HG02970 (cell line): ENCODE measurements around the gene MOB3A.
A peak's percentile ranks its signal among the peaks of the same experiment; 100 is the strongest.

Experiments used
- ATAC-seq: cut with Tn5 transposase; IDR thresholded peaks from one replicate; pipeline ENCODE4 v1.9.1; 2021; ENCODE audit warnings: mild to moderate bottlenecking, moderate library complexity, moderate number of reproducible peaks; ENCODE audit not compliant: unreplicated experiment, low FRiP score

MOB3A gene

GRCh38 chr19:2048104-2048958 lies 47.8 kb downstream of the MOB3A start:
- ATAC-seq: no peak

DNA sequence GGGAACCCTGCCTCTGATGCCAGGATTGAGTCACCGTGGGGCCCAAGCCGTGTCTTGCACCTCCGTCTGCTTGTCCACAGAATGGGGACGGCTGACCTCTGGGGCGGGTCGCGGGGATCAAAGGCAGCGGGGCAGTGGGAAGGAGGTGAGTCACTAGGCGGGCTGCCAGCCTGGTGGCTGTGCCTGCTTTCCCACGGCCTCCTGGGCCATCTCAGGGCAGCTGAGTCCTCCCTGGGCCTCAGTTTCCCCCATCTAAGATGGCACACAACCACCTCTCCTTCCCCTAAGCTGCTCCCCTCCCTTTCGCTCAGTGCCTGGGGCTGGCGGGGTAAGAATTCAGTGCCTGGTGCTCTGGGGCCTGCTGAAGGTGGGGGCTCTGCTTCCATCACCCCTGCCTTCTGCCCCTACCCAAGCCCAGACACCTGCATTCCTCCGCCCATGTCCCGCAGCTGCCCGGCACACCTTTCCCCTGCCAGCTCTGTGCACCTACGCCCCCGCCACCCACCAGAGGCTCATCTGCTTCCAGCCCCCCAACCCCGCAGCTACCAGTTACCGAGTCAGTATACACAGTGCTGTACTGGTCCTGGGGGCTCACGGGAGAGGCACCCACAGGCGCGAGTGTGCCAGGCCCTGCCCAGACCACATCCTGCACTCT lies 48.5 kb downstream of the MOB3A start:
- no peak for ATAC-seq

- ATAC-seq: no peak
Measured at GRCh38 chr19:2047076-2047448, 49.1 kb downstream of the MOB3A start.

DNA sequence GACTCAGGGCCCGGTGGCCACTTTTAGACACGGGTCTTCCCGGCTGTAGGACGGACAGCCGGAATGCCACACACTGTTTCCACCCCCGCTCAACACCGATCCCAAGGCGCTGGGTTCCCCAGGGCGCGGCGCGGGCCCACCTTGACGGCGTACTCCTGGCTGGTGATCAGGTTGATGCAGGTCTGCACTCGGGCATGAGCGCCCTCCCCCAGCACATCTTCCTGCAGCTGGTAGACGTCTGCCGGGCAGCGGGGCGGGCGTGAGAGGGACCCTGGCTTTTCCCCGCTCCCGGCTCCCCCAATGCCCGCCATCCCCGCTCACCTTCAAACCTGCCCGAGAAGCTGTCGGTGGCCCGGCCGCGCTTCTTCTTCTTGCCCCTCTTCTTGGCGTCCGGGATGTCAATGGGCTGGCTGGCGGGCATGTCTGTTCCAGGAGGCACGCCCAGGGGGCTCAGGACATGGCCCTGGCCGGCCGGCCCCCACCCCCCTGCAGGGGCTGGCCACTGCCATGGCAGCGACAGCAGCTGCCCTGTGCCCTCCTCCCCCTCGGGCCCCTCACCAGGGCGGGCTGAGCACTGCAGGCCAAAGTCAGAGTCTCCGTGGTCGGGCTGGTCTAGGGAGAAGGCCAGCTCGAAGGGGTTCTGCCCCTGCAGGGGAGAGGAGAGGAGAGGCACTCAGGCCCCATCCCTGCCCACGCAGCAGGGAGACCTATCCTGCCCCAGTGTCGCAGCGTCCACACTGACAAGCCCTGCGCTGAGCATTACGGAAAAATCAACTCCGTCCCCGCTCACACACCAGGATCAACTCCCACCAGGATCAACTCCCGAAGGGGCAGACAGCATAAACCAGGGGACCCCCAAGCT lies 49.8 kb downstream of the MOB3A start:
- ATAC-seq: no peak

DNA sequence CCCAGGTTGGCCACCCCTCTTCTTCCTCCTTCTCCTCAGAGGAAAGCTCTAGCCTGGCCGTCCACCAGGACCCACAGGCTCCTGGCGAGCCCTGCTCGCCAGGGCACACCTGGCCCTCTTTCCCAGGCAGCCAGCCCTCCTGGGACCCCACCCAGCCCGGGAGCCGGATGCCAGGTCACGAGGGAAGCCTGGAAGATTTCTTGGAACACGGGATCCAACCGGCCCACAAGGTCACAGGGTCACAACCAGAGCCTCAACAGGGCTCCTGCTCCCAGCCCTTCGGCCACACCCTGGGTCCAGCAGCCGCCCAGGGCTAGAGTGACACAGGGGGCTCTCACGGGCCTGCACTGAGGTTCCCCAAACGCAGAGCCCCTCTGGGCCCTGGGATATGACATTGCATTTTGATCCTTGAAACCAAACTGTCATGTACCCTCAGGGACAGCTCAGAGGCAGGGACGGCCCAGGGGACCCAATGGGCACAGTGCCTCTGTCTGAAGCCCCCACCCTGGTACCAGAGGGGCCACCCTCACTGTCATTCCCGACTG lies 50.6 kb downstream of the MOB3A start:
- no peak for ATAC-seq

- ATAC-seq: no peak
Measured at GRCh38 chr19:2044709-2045500, 51.2 kb downstream of the MOB3A start.

DNA sequence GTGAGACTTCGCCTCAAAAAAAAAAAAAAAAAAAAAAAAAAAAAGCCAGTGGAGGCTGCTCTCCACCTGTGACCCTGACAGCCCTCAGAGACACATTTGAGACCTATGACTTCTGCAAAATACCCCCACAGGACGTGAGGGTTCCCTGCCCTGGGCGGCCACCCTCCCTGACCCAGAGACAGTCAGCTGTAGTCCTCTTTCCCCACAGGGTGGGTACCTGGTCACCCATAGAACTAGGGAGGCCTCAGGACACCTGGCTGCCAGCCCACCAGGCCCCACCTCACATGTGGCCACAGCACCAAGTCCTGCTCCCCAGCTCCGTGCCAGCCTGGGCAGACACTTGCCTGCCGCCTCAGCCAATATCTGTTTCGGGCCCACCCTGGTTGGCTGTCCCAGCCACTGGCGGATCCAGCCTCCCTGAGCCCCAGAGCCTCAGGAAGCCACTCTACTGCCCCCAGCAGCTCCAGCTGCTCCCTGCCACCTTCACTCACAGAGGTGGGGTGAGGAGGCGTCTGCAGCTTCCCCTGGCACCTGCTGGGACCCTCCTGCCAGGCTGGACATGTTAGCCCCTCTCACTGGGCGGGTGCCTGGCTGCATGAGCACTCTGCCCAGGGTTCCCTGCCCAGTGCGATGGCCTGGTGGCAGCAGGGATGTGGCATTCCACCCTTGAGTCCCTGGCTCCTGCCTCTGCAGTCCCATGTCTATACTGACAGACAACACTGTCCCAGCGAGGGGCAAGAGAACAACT lies 52.0 kb downstream of the MOB3A start:
- ATAC-seq: no peak

- no peak for ATAC-seq
Measured at GRCh38 chr19:2043251-2043641, 52.9 kb downstream of the MOB3A start.

- ATAC-seq: peak; percentile 5
Measured at GRCh38 chr19:2042485-2043250, 53.5 kb downstream of the MOB3A start.

- peak; percentile 56 for ATAC-seq
Measured at GRCh38 chr19:2041683-2042484, 54.2 kb downstream of the MOB3A start.

- ATAC-seq: no peak
Measured at GRCh38 chr19:2041433-2041682, 54.8 kb downstream of the MOB3A start.

DNA sequence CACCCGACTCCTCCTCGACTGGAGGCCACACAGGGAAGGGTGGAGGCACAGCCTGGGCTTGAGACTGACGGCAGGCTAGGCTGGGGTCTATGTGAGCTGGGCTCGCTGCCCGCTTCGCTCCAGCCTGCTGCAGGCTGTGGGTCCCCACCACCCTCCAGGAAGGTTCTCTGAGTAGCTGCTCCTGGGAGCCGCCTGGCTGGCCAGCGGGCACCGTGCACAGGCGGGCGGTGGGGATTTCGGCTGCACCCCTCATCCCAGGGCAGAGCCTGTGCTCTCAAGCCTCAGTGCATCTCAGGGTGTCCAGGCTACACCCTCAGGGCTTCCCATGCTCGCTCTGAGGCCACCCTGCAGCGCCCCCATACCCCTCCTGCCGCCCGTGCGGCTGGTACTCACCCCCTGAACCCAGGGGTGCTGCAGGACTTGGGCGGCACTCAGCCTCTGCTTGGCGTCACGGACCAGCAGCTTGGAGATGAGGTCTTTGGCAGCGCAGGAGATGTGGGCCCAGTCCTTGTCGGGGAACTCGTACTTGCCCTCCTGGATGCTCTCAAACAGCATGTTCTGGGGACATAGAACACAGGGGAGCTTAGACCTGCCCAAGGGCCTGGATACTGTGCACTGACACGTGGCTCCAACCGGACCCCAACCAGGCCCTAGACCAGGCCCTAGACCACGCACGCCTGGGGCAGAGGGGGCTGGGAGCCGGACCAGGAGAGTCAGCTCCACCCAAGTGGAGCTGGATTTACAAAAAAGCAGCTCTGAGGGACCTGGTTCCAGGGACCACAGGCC lies 55.3 kb downstream of the MOB3A start:
- no peak for ATAC-seq

DNA sequence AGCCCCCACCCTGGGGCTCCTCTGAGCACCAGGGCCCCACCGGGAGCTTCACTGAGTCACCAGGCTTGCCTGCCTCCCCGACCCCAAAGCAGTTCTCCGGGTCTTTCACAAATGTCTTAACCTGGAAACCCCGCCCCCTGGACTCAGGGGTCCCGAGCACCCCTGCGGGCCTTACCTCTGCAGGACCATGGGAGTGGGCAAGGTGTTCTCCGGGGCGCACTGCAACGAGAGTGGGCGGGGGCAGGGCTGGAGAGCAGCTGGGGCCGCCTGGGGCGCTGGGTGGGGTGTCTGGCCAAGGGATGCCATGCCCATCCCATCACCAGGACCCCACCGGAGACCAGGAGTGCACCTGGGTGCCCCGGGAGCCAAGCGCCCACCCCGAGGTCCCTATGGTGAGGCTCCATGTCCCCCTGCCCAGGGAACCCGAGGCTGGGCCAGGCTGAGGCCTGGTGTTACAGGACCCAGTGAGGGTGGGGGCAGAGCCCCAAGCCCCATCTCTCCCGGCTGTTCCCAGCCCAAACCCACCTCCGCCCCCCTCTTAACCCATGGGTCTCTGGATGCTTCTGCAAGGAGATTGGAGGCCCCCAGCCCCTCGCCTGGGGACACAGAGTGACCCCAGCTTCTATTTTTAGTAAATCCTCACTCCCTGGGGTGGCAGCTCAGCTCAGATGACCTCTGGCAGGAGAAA lies 56.0 kb downstream of the MOB3A start:
- no peak for ATAC-seq

- ATAC-seq: no peak
Measured at GRCh38 chr19:2039089-2039958, 56.8 kb downstream of the MOB3A start.

GRCh38 chr19:2038284-2039088 lies 57.6 kb downstream of the MOB3A start:
- ATAC-seq: no peak
